Measurements from ENCODE around the gene NEK6.

Gene NEK6

DNA sequence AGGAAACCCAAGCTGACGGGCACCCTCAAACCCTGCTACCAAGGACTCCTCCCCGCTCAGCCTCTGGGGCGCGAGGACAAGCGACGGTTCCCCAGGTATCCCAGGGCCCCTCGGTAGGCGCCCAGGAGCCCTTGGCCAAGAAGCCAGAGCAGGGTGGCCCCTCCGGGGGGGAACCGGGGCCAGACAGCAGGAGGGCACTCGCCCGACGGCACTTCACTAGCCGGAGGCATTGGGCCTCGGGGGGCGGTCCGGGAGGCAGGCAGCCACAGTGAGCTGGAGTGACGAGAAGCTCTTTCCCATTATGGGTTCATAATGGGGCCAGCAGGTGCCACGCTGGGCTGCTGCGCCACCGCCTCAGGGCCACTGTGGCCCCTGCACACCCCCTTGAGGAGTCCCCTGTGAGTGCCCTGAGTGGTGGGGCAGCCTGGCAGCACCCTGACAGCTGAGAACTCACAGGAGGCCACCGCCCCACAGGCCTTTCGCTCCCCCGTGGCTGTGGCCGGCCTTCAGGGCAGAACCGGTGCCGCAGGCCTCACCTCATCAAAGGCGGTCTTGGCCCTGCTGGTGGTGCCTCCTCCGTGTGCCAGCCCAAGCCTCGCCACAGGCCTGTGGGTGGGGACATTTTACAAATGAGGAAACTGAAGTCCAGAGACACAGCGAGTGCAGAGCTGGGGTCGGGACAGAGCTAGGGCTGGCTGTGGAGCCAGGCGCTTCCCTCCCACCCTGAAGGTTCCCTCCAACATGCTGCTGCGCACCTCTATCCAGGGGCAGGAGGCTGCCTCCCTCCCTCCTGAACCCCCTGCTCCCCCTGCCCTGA is 88.8 kb downstream of the NEK6 start:
- no peak for DNase-seq

- DNase-seq, result no peak
These were observed 89.6 kb downstream of the NEK6 start for GRCh38 chr9:124347206-124347967.

GRCh38 chr9:124347968-124348358 is 90.2 kb downstream of the NEK6 start:
- DNase-seq, result no peak

DNA sequence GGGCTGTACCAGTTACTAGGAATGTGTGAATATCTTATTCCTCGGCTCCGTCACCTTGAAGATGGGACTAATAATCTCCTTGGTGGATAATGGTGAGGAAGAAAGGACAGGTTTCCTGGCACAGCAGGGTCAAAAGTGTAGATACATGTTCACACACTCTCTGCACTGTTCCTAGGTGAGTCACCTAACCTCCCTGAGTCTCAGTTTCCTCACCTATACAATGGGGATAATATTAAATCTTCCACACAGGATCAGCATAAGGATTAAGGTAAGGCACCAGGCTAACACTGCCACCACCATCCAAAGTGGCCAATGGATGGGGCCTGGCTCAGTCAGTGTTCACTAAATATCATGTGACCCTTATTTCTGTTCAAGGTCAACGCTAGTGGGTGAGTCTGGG is 90.6 kb downstream of the NEK6 start:
- no peak for DNase-seq

DNA sequence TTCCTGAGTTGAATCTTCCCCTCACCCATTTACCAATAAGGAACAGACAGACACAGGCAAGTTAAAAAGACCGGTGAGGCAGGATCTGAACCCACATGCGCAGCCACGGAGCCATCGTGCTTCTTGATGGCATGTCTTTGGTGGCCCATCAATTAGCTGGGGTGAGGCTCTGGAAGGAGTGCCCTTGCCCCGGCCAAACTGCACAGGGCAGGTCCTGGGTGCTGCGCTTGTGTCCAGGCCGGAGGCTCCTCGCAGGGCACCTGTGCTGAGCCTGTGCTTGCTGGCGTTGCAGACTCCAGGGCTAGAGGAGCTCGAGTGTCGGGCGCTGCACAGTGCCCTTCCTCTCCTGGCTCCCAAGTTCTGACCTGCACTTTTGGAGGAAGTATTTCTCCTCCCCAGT is 91.1 kb downstream of the NEK6 start:
- DNase-seq, result no peak

DNA sequence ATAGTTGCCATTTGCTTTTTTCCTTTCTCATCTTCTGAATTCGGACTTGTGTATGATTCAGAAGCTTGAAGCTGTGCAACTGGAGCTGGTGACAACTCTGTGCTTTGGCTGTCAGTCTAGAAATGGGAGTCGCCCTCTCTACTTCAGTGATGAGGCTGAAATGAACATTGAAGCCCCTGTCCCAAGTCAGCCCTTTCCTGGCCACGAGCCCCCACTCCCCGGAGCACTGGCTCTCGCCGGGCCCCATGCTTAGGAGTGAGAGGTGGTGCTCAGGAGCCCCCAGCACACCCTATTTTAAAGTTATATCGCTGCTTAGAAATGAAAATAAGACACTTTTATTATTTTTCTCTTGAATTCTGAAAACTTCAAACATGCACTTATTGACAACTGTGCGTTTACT is 91.5 kb downstream of the NEK6 start:
- DNase-seq, result no peak

GRCh38 chr9:124349675-124350493 is 92.1 kb downstream of the NEK6 start:
- DNase-seq, result no peak

DNA sequence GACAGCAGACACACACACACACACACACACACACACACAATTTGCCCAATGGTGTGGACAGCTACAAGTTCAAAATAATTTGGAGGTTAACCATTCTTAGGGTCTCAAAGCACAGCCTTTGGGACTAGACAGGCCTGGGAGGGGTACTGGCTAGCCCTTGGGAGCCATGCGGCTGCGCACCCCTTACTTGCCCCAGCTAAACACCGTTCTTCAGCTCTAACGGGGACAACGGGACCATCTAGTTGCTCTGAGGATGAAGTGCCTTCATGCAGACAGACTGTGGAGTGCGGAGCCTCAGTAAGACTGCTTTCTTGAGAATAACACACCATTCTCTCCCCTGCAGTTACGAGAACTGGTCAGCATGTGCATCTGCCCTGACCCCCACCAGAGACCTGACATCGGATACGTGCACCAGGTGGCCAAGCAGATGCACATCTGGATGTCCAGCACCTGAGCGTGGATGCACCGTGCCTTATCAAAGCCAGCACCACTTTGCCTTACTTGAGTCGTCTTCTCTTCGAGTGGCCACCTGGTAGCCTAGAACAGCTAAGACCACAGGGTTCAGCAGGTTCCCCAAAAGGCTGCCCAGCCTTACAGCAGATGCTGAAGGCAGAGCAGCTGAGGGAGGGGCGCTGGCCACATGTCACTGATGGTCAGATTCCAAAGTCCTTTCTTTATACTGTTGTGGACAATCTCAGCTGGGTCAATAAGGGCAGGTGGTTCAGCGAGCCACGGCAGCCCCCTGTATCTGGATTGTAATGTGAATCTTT is 92.9 kb downstream of the NEK6 start:
- DNase-seq, result no peak

DNA sequence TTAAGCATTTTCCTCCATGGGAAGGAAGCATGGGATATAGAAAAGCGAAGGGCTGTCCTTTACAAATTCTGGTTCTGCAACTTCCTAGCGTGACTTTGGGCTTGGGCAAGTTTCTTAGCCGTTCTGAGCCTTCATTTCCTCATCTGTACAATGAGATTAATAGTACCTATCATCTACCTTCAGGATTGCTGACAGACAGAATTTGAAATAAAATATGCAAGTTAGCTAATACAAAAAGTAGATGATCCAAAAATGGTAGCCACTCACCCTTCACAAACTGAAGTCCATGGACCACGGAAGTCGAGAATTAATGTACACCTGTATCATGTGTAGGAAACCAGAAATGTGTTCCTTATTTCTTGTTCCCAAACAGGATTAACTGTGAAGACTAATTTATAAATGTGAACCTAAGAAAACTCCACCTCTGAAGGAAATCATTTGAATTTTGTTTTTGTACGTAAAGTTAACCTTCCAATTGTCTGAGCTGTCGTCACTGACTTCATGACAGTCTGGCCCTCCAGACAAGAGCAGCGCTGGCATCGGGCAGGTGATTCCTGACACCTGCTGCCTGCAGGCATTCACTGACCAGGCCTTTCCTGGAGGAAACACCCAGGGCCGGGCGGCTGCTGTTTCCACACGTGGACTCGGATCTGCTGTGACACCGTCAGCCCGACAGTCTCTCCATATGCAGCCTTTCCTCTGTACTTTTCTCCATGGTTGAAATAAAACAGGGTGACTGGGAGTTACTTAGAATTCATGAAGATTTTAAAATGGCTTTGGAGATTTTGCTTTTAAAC is 94.1 kb downstream of the NEK6 start:
- DNase-seq, result no peak

GRCh38 chr9:124352616-124353015 is 94.9 kb downstream of the NEK6 start:
- DNase-seq, result no peak

DNA sequence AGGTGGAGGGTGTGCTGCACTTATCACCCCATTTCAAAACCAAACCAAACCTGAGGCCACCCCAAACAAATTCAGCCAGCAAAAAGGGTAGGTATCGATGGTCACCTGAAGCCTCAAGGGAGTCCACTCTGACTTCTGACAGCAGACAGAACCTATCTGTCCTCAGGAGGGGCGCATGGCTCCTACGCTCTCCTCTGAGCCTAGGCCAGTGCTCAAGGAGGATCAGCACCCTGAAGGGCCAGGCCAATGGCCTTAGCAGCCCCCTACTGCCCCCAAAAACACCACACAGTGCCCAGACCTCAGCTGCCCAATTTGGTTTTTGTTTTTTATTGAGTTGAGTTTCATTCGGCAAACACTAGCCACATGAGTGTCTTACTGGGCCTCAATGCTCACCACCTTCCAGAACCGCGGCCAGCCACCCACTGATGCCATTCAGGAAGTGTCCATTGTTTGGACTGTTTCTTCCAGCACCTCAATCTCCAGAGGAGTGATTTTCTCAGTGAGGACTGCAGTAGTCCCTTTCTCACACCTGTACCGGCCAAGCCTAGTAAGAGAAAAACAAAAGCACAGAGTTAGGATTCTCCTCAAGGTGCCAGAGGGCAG is 95.5 kb downstream of the NEK6 start:
- DNase-seq, result no peak

DNA sequence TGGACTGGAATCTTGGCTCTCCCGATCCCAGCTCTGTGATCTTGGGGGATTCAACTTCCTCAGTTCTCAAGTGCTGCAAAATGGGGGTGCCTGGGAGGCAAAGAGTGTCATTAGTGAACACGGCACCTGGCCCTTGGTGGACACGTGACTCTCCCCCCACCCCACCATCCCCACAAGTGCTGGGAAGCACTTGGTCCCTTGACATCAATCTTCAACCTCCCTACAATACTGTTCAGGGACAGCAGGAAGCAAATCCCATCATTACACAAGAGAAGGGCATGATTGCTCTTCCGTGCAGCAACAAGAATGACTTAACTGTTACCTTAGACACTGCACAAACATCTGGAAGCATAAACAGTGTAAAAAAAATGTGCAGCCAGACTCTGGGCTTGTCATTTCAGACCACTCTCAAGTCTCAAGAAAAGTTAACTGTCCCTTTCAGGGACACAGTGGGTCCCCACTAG is 96.1 kb downstream of the NEK6 start:
- DNase-seq, result no peak

- no peak for DNase-seq
These were observed 96.7 kb downstream of the NEK6 start for GRCh38 chr9:124354346-124355038.

GRCh38 chr9:124355039-124355940 is 97.5 kb downstream of the NEK6 start:
- DNase-seq, result no peak

DNA sequence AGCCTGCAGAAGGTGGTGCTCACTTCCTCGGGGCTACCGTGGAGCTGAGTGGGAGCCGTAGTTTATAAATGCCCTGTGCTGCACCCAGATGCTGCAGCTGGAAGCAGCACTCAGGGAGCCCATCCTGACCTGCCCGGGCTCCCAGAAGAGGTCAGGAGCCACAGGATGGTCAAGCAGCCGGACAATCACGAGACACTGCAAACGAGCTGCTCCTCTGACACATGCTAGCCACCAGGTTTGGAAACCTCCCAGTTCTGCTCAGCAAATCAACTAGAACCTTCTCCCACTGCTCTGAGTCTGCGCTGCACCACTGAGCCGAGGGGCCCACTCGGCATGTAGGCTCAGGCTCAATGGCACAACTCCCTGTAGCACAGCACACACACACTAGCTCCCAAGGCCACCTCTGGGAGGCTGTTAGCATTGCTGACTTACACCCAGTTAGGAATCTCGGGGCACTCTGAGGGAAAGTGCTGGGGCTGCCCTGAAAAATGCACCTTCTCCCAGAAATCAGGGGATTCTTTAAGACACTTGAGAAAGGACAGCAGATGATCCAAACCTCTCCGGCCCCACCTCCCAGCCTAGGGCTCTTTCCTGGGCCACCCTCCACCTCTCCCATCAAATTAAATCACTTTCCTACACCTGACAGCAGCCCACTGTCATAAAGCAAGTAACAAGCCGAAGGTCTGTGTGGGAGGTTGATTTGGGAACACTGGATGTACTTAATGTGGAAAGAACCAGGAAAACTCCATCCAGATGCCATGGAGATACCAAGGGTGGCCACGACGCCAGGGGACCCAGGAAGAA is 98.4 kb downstream of the NEK6 start:
- no peak for DNase-seq

DNA sequence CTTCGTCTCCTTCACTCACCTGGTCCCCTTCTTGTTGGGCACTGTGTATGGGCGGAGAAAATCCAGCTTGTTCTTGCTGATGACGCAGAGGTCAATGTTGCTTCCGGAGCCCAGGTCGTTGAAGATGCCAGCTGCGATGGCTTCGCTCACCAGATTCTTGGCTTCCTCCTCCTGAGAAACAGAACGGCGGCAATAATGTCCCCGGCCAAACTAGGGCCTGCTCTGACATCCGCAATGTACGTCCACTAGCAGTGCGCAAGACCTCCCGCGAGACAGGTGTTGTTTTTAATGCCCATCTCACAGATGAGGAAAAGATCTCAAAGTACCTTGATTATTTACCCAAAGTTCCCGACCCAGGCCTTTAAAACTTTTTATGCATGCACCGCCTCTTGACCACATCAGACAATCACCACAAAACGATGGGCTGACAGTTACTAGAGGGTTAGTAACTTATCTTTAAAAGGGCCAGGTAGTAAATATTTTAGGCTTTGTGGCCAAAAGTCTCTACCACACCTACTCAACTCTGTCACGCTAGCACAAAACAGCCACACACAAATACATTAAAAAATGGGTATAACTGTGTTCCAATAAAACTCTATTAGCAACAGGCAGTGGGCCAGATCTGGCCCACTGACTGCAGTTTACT is 99.1 kb downstream of the NEK6 start:
- no peak for DNase-seq

- no peak for DNase-seq
These were observed 100.1 kb downstream of the NEK6 start for GRCh38 chr9:124357721-124358361.

DNA sequence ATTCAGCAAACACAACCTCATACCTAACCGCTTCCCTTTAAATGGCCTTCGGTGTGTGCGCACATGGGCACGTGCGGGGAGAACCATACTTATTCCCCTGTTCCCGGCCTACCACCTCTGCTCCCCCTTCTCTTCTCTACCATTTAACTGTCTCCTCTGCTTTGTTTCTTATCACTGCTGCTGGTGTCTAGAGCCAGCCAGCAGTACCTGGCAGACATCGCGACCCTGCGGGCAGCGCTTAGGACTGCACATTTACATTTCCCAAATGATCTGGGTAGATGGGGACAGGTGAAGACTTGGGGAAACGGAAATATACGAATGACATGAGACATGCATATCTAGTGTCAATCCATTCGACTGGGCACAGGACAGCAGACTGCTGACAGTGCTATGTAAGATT is 100.9 kb downstream of the NEK6 start:
- DNase-seq, result no peak
